MG63 (cell line): ENCODE results near the gene SETD1A. TPM values are rescaled to one million over a fixed set of nuclear protein-coding genes. Genes with fewer than 3 reads are reported as not detected.
"Not testable (repeated sequence)": the region's sequence is repeated elsewhere in the genome, so short reads cannot be mapped to it uniquely, and the experiment has no call there.

ENCODE experiments used
- DNase-seq: peaks from one replicate; pipeline ENCODE4 v3.0.0-alpha.2; 2020
- H3K27me3 ChIP-seq: fragments of 250-450 bp; sonication (Bioruptor Pico); 2 replicates; pipeline ENCODE4 v1.5.1; 2020; ENCODE audit warnings: mild to moderate bottlenecking, moderate library complexity
- H3K36me3 ChIP-seq: fragments of 250-450 bp; sonication (Bioruptor Pico); 2 replicates; pipeline ENCODE4 v1.5.1; 2020; ENCODE audit warnings: mild to moderate bottlenecking, moderate library complexity
- H3K4me3 ChIP-seq: fragments of 250-450 bp; sonication (Bioruptor Pico); 2 replicates; pipeline ENCODE4 v1.5.1; 2020; ENCODE audit warnings: mild to moderate bottlenecking, moderate library complexity
- H3K9me3 ChIP-seq: fragments of 250-450 bp; sonication (Bioruptor Pico); 2 replicates; pipeline ENCODE4 v1.5.1; 2020; ENCODE audit warnings: mild to moderate bottlenecking, moderate library complexity
- total RNA-seq: library from RNA; depleted of rRNA; stranded (reverse); fragments of >200 nt; shearing (Covaris generic); gene quantifications from 2 replicates; pipeline ENCODE4 v1.2.3, GENCODE V29; 2014; ENCODE audit warnings: low replicate concordance

Gene SETD1A
- total RNA-seq, 1 experiment from 2014 or later = 0.76 TPM

DNA sequence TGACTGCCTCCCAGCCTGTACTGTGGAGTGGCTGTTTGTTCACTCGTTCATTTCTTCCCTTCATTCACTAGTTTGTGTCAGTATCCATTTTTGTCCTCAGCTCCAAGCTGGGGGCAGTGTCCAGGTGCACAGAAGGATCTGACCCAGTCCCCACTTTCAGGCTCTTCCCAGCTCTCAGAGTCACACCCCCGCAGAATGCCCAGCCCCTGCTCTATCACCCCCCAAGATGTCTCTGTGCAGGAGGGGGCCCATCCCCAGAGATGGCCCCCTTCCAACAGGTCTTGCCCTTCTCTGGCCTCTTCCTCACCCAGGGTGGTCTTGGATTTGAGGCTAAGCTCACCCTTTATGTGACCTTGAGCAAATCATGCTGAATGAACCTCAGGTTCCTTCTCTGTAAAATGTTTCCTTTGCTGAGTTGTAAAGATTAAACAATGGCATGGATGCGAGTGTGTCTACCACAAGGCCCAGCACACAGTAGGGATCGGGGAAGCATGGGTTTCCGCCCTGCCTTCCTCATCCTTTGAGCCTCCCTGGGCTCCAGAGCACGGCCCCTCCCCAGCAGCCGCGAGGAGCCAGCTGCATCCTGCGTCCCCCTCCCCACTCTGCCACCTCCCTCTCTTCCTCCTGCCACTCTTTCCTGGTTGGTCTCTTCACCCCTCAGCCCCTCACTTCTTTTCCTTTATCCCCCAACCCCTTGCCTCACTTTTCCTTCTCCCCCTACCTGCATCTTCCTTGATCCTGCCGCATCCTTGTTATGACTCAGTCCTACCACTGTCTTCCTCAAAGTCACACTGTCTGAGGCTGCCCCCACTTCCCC lies 31.4 kb upstream of the SETD1A start:
- Histone ChIP-seq H3K4me3 (no peak overlapping the region), H3K36me3 (peaks cover 26% of the 10 kb centered on the region)
- DNase-seq = no peak

DNA sequence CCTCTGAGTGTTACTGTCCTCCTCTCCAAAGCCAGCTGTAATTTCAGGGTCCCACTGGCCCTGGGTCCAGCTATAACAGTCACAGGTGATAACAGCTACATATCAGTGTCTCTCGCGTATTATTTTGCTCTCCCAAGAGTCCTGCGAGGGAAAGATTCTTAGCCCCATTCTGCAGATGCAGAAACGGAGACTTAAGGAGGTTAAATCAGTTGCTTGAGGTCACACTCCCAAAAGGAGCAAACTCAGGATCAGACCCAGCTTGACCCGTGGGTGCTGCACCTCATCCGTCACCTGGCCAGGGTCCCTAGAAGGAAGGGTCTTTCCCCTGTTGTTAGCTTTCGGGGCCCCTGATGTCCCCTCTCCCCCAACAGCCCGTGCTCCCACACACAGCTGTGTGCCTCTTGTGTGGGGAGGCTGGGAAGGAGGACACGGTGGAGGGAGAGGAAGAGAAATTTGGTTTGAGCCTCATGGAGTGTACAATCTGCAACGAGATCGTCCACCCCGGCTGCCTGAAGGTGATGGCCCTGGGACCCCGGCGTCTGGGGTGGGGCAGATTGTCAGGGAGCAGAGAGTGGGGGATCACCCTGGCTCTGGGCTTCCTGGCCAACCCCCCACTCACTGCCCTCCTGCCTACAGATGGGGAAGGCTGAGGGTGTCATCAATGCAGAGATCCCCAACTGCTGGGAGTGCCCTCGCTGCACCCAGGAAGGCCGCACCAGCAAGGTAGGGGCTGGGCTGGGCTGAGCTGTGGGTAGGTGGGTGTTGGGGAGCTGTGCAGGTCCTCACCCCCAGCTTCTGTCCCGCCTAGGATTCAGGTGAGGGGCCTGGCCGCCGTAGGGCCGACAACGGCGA lies 30.4 kb upstream of the SETD1A start:
- peaks cover 29% of the 10 kb centered on the region for H3K36me3 ChIP-seq
- H3K9me3 ChIP-seq = no peaks in the 10 kb centered on the region
- no peaks in the 10 kb centered on the region for H3K27me3 ChIP-seq
- DNase-seq = no peak
- H3K4me3 ChIP-seq = no peak overlapping the region

More for the DNA sequence above, 31.4 kb upstream of the SETD1A start:
- no peaks in the 10 kb centered on the region for H3K9me3 ChIP-seq
- no peaks in the 10 kb centered on the region for H3K27me3 ChIP-seq

DNA sequence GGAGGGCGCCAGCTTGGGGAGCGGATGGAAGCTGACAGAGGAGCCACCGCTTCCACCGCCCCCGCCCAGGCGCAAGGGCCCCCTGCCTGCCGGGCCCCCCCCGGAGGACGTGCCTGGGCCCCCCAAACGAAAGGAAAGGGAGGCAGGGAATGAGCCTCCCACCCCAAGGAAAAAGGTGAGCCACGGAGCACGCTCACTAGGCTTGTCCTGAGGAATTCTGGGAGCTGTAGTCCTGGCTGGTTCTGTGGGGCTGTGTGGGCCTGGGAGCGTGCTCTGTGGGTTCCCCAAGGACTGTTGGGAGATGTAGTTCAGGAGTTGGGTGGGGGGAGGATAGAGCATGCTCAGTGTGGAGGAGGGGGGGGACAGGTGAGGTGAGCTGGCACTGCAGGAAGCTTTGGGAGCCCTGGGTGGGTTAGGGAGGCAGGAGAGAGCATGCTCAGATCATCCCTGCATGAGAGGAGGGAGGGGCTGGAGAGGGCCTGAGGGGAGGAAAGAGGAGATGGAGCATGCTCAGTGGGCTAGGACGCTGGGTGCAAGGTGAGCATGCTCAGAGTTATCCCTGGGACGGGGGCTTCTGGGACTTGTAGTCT lies 29.7 kb upstream of the SETD1A start:
- Histone ChIP-seq H3K27me3 (no peaks in the 10 kb centered on the region), H3K9me3 (no peaks in the 10 kb centered on the region), H3K36me3 (peaks cover 34% of the 10 kb centered on the region), H3K4me3 (no peak overlapping the region)
- DNase-seq = peak; percentile 31

DNA sequence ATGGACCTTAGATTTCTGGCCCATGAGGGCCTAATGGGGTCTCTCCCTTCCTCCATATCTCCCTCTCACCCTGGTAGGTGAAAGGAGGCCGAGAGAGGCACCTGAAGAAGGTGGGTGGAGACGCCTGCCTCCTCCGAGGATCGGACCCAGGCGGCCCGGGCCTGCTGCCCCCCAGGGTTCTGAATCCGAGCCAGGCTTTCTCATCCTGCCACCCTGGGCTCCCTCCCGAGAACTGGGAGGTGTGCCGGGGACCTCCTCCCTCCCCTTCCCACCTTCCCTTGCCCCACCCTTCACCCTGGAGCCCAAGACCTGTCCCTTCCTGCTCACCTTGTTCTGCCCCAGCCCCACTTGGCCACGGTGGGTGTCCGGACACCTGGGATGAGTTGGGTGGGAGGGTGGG lies 29.2 kb upstream of the SETD1A start:
- Histone ChIP-seq H3K4me3 (no peak overlapping the region), H3K27me3 (no peaks in the 10 kb centered on the region), H3K9me3 (no peaks in the 10 kb centered on the region), H3K36me3 (peaks cover 36% of the 10 kb centered on the region)
- DNase-seq = no peak

DNA sequence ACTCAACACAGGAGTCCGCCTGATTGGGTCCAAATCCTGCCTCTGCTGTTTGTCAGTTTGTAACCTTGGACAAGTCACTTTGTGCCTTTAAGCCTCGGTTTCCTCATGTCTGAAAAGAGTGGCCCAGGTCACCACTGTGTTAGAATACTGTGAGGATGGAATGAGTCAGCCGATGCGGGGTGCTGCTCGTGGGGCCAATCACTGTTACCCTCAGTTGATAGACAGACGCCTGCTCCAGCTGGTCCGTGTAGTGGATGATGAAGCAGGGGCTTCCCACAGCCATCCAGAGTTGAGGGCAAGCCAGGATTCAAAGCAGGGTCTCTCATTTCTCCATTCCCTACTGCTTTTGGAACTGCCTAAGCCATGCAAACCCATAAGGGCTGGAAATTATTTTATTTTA lies 28.4 kb upstream of the SETD1A start:
- H3K36me3 ChIP-seq = peaks cover 40% of the 10 kb centered on the region
- no peaks in the 10 kb centered on the region for H3K27me3 ChIP-seq
- H3K4me3 ChIP-seq = no peak overlapping the region
- DNase-seq = no peak
- no peaks in the 10 kb centered on the region for H3K9me3 ChIP-seq

DNA sequence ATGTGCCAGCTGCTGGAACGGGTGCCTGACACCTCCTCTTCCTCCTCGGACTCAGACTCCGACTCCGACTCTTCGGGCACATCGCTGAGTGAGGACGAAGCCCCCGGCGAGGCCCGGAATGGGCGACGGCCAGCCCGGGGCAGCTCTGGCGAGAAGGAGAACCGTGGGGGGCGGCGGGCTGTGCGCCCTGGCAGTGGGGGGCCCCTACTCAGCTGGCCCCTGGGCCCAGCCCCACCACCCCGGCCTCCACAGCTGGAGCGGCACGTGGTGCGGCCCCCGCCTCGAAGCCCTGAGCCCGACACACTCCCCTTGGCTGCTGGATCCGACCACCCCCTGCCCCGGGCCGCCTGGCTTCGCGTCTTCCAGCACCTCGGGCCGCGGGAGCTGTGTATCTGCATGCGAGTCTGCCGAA lies 27.4 kb upstream of the SETD1A start:
- peaks cover 46% of the 10 kb centered on the region for H3K36me3 ChIP-seq
- no peaks in the 10 kb centered on the region for H3K27me3 ChIP-seq

DNA sequence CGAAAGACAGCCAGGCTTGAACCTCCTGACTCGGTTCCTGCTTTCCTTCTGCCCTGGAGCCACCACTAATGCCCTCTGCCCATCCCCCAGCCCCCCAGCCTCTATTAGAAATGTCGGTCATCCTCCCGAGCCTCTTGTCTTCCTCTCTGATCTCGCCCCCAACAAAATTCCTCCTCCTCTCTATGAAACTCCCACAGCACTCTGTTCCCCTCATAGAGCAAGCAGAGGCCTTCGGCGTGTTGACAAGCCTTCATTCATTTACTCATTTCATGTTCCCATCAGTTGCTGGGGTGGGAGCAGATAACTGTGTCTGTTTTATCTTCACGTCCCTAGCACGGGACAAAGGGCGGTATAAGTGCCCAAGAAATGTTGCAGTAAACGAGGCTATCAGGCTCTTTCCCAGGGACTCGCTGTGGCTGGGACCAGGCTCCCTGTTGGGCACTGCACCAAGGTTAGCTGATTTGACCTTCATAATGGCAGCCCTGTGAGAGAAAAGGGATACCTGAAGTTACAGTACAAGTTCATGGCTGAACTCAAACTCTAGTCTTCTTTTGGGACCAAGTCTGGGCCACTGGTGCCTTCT lies 26.4 kb upstream of the SETD1A start:
- H3K27me3 ChIP-seq = no peaks in the 10 kb centered on the region
- DNase-seq = no peak
- no peak overlapping the region for H3K4me3 ChIP-seq
- no peaks in the 10 kb centered on the region for H3K9me3 ChIP-seq
- H3K36me3 ChIP-seq = peaks cover 53% of the 10 kb centered on the region

More for the DNA sequence above, 27.4 kb upstream of the SETD1A start:
- no peaks in the 10 kb centered on the region for H3K9me3 ChIP-seq
- no peak overlapping the region for H3K4me3 ChIP-seq
- no peak for DNase-seq

DNA sequence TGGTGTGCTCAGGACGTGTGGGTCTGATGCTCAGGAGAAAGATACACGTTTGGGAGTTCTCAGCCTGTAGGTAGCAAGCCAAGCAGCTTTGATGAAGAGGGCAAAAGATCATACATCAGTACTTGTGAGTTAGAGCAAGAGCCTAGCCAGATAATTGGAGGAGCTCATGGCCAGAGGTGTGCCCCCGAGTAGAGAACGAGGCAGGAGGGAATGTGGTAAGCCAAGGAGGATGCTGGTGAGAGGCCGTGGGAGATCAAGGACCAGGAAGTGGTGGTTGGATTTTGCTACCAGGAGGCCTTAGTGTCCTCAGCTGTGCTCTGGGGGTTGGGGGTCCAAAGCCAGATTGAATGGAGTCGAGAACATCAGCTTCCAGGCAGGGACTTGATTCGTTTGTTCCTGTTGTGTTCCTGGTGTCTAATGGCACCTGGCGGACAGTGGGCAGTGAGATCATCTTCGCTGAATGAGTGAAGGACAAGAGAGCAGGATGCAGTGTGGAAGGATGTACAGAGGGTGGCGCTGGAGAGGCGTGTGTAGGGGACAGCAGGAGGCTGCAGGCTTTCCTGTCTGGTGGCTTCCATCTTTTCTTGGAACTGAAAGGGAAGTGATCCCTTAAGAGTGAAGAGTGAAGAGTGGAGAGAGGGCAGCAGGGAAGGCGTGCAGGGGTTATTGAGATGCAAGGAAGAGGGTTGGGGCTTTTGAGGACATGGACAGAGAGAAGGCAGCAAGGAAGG lies 22.6 kb upstream of the SETD1A start:
- Histone ChIP-seq H3K4me3 (no peak overlapping the region), H3K9me3 (no peaks in the 10 kb centered on the region), H3K36me3 (peaks cover 61% of the 10 kb centered on the region), H3K27me3 (no peaks in the 10 kb centered on the region)
- no peak for DNase-seq

DNA sequence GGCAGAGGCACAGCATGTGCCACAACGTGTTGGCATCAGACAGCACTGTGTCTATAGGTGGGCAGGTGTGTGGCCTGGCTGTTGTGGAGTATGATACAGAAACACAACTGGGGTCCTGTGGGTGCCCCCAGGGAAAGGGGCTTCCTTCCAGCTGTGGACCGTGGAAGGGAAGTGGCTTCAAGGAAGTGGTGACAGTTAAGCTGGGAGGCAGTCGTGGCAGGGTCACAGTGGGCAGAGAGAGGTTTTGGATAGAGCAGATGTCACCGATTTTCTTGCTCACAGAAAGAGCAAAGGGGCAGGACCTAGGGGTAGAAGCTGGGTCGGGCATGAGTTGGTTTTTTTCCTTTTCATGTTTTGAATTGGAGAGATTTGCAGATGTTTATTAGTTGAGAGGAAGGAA lies 19.9 kb upstream of the SETD1A start:
- no peaks in the 10 kb centered on the region for H3K27me3 ChIP-seq
- H3K4me3 ChIP-seq = no peak overlapping the region
- peaks cover 64% of the 10 kb centered on the region for H3K36me3 ChIP-seq
- no peaks in the 10 kb centered on the region for H3K9me3 ChIP-seq
- DNase-seq = no peak

DNA sequence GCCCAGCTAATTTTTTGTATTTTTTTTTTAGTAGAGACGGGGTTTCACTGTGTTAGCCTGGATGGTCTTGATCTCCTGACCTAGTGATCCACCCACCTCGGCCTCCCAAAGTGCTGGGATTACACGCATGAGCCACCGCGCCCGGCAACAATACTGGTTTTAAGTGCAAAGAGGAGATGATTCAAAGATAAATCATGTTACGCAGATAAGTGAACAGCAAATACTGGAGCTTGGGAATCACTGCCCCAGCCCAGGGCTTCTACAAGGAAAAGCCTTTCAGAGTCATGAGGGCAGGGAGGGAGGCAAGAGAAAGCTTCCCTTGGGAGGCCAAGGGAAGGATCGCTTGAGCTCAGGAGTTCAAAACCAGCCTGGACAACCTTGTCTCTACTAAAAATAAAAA lies 18.0 kb upstream of the SETD1A start:
- not testable (repeated sequence) for H3K9me3 ChIP-seq, H3K4me3 ChIP-seq, H3K27me3 ChIP-seq, DNase-seq
- peaks cover 71% of the 10 kb centered on the region for H3K36me3 ChIP-seq

DNA sequence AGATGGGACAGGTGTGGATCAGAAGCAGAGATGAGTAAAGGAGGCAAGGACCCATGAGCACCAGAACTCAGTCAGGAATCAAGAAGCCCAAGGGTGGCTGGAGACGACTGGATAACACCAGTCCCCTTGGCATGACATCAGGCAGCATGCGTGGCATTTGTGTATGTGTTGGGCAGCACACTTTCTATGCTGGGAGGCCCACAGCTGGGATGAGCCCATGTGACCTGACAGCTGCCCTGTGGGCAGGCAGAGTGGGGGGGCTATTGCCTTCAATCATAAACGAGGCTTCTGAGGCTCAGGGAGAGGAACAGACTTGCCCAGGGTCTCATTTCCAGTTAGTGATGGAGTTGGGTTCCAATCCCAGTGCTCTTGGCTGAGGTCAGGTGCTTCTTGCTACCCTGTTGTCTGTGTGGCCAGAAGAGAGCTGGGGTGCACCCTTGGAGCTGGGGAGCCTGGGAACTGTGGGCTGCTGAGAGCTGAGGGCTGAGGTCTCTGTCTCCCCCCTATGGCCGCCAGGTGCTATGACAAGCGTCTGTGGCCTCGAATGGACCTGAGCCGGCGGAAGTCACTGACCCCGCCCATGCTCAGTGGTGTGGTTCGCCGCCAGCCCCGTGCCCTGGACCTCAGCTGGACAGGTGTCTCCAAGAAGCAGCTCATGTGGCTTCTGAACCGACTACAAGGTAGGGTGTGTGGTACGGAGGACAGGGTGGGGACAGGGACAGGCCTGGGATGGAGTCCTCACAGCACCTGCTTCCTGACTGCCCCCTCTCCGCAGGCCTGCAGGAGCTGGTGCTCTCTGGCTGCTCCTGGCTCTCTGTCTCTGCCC lies 15.7 kb upstream of the SETD1A start:
- H3K4me3 ChIP-seq = no peak overlapping the region
- peaks cover 61% of the 10 kb centered on the region for H3K36me3 ChIP-seq
- peak; percentile 63 for DNase-seq
- no peaks in the 10 kb centered on the region for H3K9me3 ChIP-seq
- H3K27me3 ChIP-seq = no peaks in the 10 kb centered on the region

DNA sequence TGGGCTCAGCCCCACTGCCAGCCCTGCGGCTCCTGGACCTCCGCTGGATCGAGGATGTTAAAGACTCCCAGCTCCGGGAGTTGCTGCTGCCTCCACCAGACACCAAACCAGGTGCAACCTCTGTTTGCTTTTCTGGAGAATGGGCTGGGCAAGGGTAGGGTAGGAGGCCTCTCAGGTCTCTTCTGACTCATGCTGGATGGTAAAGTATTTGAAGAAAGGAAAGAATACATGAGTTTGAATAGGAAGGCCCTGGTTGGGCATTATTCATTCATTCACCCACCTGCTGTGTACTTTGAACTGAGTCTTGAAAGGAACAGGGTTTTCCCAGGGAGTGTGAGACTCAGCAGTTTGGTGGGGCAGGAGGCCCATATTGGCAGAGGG lies 15.1 kb upstream of the SETD1A start:
- Histone ChIP-seq H3K27me3 (no peaks in the 10 kb centered on the region), H3K4me3 (no peak overlapping the region), H3K9me3 (no peaks in the 10 kb centered on the region), H3K36me3 (peaks cover 61% of the 10 kb centered on the region)
- DNase-seq = no peak

DNA sequence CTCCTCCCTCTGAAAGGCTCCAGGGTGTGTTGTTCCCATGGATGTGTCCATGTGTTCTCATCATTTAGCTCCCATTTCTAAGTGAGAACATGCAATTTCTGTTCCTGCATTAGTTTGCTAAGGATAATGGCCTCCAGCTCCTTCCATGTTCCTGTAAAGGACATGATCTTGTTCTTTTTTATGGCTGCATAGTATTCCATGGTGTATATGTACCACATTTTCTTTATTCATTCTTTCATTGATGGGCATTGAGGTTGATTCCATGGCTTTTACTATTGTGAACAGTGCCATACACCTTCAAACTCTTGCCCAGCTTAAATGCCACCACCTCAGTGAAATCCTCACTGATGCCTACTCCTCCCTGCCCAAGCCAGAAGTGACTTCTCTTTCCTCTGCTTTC lies 13.2 kb upstream of the SETD1A start:
- no peaks in the 10 kb centered on the region for H3K27me3 ChIP-seq
- DNase-seq = no peak
- H3K4me3 ChIP-seq = no peak overlapping the region
- H3K9me3 ChIP-seq = no peaks in the 10 kb centered on the region
- H3K36me3 ChIP-seq = peaks cover 52% of the 10 kb centered on the region

DNA sequence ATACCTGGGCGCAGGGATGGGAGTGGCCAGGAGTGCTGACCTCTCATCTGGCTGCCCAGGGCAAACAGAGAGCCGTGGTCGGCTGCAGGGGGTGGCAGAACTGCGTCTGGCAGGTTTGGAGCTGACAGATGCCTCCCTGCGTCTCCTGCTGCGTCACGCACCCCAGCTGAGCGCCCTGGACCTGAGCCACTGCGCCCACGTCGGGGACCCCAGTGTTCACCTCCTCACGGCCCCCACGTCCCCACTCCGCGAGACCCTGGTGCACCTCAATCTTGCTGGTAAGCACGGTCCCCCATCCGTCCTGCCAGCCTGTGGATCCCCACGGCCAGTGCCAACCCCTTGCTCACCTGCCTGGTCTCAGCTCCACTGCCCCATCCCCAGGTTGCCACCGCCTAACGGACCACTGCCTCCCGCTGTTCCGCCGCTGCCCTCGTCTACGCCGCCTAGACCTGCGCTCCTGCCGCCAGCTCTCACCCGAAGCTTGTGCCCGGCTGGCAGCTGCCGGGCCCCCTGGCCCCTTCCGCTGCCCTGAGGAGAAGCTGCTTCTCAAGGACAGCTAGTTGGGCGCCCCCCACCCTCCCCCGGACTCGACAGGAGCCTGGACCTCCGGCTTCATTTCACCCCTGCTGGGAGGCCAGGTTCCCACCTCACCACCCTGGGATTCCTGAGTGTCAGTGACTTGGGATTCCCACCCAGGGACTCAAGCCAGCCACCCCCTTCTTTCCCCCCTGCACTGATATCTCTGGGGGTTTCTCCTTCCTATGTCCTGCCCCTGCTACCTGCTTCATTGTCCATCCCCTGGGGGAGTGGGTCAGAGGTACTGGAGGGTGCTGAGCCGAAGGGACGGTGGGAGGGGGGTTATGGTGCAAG lies 10.6 kb upstream of the SETD1A start:
- no peaks in the 10 kb centered on the region for H3K27me3 ChIP-seq
- H3K9me3 ChIP-seq = no peaks in the 10 kb centered on the region
- no peak overlapping the region for H3K4me3 ChIP-seq
- no peak for DNase-seq
- H3K36me3 ChIP-seq = peaks cover 32% of the 10 kb centered on the region

DNA sequence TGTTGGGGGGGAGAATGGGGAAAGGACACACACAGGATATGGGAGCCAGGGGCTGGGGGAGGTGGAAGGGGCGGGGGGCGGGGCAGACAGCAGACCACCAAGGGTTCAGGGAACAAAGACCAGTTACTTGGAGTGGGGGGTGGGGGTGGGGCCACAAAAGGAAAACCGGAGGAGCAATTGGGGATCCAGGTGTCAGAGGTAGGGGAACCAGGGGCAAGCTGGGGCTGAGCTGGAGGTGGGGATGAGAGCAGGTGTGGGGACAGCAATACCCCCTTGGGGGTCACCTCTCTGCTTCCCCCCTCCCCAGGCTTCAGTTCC lies 10.1 kb upstream of the SETD1A start:
- H3K36me3 ChIP-seq = peaks cover 27% of the 10 kb centered on the region
- DNase-seq = no peak
- no peak overlapping the region for H3K4me3 ChIP-seq
- no peaks in the 10 kb centered on the region for H3K9me3 ChIP-seq
- no peaks in the 10 kb centered on the region for H3K27me3 ChIP-seq
